GM21367 (cell line): Measurements from ENCODE around the gene GOLT1A.

Source experiments
- ATAC-seq: cut with Tn5 transposase; IDR thresholded peaks from one replicate; pipeline ENCODE4 v1.9.1; 2021; ENCODE audit not compliant: unreplicated experiment

Gene GOLT1A

GRCh38 chr1:204194080-204194479 is 19.7 kb downstream of the GOLT1A start:
- no peak for ATAC-seq

- ATAC-seq, result no peak
Observed at GRCh38 chr1:204192589-204193352, 21.0 kb downstream of the GOLT1A start.

GRCh38 chr1:204192046-204192445 is 21.7 kb downstream of the GOLT1A start:
- ATAC-seq, result no peak

GRCh38 chr1:204191456-204191855 is 22.3 kb downstream of the GOLT1A start:
- ATAC-seq, result no peak

GRCh38 chr1:204190212-204191211 is 23.3 kb downstream of the GOLT1A start:
- no peak for ATAC-seq

- ATAC-seq, result no peak
Observed at GRCh38 chr1:204188959-204189639, 24.7 kb downstream of the GOLT1A start.

- no peak for ATAC-seq
Observed at GRCh38 chr1:204186597-204186996, 27.2 kb downstream of the GOLT1A start.

GRCh38 chr1:204181116-204181515 is 32.7 kb downstream of the GOLT1A start:
- ATAC-seq, result no peak

GRCh38 chr1:204180133-204180532 is 33.7 kb downstream of the GOLT1A start:
- ATAC-seq, result no peak

- ATAC-seq, result no peak
Observed at GRCh38 chr1:204178487-204179281, 35.1 kb downstream of the GOLT1A start.

- no peak for ATAC-seq
Observed at GRCh38 chr1:204177133-204177532, 36.7 kb downstream of the GOLT1A start.

- ATAC-seq, result no peak
Observed at GRCh38 chr1:204176049-204176448, 37.7 kb downstream of the GOLT1A start.

GRCh38 chr1:204174958-204175357 is 38.8 kb downstream of the GOLT1A start:
- ATAC-seq, result no peak

GRCh38 chr1:204172404-204173029 is 41.3 kb downstream of the GOLT1A start:
- ATAC-seq, result no peak

- no peak for ATAC-seq
Observed at GRCh38 chr1:204171751-204172178, 42.0 kb downstream of the GOLT1A start.

- ATAC-seq, result no peak
Observed at GRCh38 chr1:204170494-204171155, 43.2 kb downstream of the GOLT1A start.

GRCh38 chr1:204169858-204170257 is 43.9 kb downstream of the GOLT1A start:
- ATAC-seq, result no peak

GRCh38 chr1:204167730-204168129 is 46.1 kb downstream of the GOLT1A start:
- ATAC-seq, result no peak

- no peak for ATAC-seq
Observed at GRCh38 chr1:204166219-204166618, 47.6 kb downstream of the GOLT1A start, which contains the start of gene REN. Gene REN, minus strand, starts transcription at chr1:204166337. Its CDS starts 44 bp downstream, at chr1:204166293.
